Activated T-cell treated with anti-CD3 and anti-CD28 coated beads, Interleukin-2, amount 50 U/mL, for 24 hours (primary cell): ENCODE results near the gene TPH1.

Source experiments
- DNase-seq: peaks from one replicate; pipeline ENCODE4 v3.0.0-alpha.2; 2020
- H3K27ac Mint-ChIP-seq: 2 replicates; pipeline ENCODE4 v1.8.0; 2020; ENCODE audit warnings: mild to moderate bottlenecking, mixed read lengths
- H3K27me3 Mint-ChIP-seq: 2 replicates; pipeline ENCODE4 v1.8.0; 2020; ENCODE audit warnings: mixed read lengths
- H3K36me3 Mint-ChIP-seq: 2 replicates; pipeline ENCODE4 v1.8.0; 2020; ENCODE audit warnings: low read depth, mixed read lengths
- H3K4me1 Mint-ChIP-seq: 2 replicates; pipeline ENCODE4 v1.8.0; 2020; ENCODE audit warnings: low read depth, mixed read lengths
- H3K4me3 Mint-ChIP-seq: 2 replicates; pipeline ENCODE4 v1.8.0; 2020; ENCODE audit warnings: mild to moderate bottlenecking, moderate library complexity, mixed read lengths
- H3K9me3 Mint-ChIP-seq: 2 replicates; pipeline ENCODE4 v1.8.0; 2020; ENCODE audit warnings: mixed read lengths

The TPH1 gene

DNA sequence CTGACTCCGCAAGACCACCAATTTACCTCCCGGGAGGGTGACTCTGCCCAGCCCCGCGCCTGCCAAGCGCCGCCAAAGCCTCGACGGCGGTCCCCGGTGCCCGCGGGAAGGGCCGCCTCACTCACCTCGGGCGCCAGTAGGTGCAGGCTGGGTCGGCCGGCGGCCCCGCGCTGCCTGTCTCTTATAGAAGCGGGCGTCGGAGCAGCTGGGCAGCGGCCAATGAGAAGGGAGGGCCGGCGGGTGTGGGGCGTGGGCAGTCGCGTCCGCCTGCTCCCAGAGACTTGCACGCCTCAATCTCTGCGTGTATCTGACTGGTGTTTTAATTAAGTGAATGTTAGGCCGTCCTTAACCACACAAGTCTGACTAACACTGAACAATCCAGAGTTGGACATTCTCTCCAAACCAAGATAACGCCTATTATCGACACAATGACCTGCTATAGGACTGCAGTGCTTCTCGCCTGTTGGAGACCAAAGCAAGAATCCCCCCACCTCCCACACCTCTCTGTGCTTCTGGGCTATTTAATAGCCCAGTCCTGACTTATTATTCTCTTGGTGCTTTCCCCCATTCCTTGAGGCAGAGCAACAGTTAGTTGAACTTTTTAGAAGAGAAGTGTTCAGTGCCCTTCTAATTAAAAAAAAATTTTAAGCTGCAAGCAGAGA, at the start of gene TPH1:
Gene TPH1 (minus strand): TSS at position 154 of the 662 bp plus-strand sequence. CDS start 5,507 bp downstream, outside the sequence.
- Mint-ChIP-seq H3K36me3 (no peaks in the 10 kb centered on the region), H3K27ac (no peak within 1 kb of the TSS), H3K4me1 (no peaks in the 10 kb centered on the region), H3K4me3 (no peak within 1 kb of the TSS), H3K9me3 (no peaks in the 10 kb centered on the region), H3K27me3 (peaks cover 60% of the 10 kb centered on the region)
- no peak for DNase-seq

DNA sequence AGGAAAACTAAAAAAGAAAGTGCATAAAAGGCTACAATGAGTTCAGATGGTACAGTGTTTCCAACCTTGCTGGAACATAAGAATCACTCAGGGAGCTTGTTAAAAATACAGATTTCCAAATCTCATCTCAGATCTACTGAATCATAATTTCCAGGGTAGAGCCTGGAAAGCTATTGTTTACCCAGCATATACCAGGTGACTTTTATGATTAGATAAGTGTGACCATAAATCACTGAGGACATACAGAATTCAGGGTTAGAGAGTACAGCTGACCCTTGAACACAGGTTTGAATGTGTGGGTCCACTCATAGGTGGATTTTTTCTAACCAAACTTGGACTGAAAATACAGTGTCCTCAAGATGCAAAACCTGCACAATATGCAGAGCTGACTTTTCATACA, 47.9 kb upstream of the TPH1 start:
- H3K9me3 Mint-ChIP-seq = no peaks in the 10 kb centered on the region
- H3K27me3 Mint-ChIP-seq = no peaks in the 10 kb centered on the region
- H3K27ac Mint-ChIP-seq = peak overlapping the region; percentile 13
- no peak overlapping the region for H3K4me3 Mint-ChIP-seq
- H3K36me3 Mint-ChIP-seq = peaks cover 86% of the 10 kb centered on the region
- no peak for DNase-seq
- H3K4me1 Mint-ChIP-seq = peaks cover 21% of the 10 kb centered on the region

DNA sequence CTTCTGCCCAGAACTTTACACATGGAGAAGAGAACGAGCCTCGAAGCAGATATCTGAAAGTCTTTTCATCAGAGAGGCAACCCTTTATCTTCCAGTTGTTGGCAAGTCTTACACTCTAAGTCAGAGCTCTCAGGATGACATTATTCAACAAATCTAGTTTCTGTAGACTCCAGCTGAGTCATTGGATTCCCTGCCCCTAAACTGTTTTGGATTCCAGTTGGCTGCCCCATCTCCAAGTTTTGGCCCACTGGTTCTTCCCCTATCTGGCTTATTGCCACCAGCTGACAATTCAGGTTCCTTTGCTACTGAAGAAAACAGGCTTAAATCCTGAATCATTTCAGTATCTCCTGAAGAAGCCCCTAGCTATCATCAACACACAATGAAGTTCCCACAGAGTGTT, 45.7 kb upstream of the TPH1 start:
- no peak overlapping the region for H3K4me3 Mint-ChIP-seq
- H3K9me3 Mint-ChIP-seq = no peaks in the 10 kb centered on the region
- peaks cover 21% of the 10 kb centered on the region for H3K4me1 Mint-ChIP-seq
- H3K27ac Mint-ChIP-seq = peak overlapping the region; percentile 32
- no peaks in the 10 kb centered on the region for H3K27me3 Mint-ChIP-seq
- DNase-seq = no peak
- H3K36me3 Mint-ChIP-seq = peaks cover 90% of the 10 kb centered on the region

DNA sequence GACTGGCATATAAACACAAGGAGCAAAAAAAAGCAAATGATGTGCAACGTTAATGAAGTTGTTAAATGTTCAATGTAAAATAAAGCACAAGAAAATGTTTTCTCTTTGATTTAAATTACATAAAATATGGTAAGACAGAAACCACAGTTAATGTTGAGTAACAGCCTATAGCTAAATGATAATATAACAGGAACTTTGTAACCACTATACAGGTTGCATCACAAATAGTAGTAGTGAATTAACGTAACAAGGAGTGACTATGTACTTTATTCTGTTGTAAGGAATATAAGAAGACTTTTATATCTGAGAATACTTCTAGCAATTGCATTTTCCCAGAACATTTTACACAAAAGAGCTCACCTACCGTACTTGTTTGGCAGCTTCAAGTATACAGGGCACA, 42.9 kb upstream of the TPH1 start:
- H3K4me1 Mint-ChIP-seq = peaks cover 14% of the 10 kb centered on the region
- no peak overlapping the region for H3K4me3 Mint-ChIP-seq
- H3K36me3 Mint-ChIP-seq = peaks cover 91% of the 10 kb centered on the region
- H3K27ac Mint-ChIP-seq = no peak overlapping the region
- no peaks in the 10 kb centered on the region for H3K27me3 Mint-ChIP-seq
- DNase-seq = no peak
- H3K9me3 Mint-ChIP-seq = no peaks in the 10 kb centered on the region

DNA sequence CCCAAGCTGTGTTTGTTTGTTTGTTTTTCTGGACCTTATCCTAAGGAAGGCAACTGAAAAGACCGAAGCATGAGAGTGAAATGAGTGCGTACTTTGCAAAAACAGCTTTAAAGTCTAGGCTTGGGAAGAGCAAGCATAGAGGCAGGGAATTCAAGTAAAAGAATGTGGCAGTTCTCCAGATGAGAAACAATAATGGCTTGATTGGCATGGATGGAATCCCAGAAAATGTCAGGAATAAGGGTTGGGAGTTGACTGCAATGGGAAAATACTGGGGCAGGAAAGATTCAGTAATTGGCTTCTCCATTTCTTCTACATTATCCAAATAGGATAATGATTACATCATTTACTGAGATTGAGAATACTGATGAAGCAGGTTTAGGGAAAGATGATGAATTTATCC, 42.3 kb upstream of the TPH1 start:
- Mint-ChIP-seq H3K27ac (no peak overlapping the region), H3K36me3 (peaks cover 91% of the 10 kb centered on the region), H3K9me3 (no peaks in the 10 kb centered on the region), H3K4me1 (peaks cover 10% of the 10 kb centered on the region), H3K4me3 (no peak overlapping the region), H3K27me3 (no peaks in the 10 kb centered on the region)
- no peak for DNase-seq

DNA sequence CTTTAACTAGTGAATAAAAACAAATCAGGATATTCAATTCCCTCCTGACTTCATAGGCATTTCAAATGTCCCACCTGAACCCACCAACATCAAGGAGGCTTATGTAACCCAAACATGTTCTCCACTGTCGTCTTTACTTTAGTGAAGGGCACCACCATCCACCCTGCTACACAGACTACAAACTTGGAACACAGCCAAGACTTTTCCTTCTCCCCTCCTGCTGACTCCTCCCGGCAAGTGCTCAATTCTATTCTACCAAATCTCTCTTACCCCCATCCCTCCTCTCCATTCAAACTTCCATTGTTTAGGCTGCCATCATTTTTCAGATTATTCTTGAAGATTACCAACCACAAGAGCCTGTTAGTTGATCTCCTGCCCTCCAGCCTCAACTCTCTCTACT, 35.5 kb upstream of the TPH1 start:
- DNase-seq = no peak
- no peaks in the 10 kb centered on the region for H3K9me3 Mint-ChIP-seq
- peak overlapping the region; percentile 29 for H3K27ac Mint-ChIP-seq
- H3K4me1 Mint-ChIP-seq = peaks cover 4% of the 10 kb centered on the region
- peaks cover 77% of the 10 kb centered on the region for H3K36me3 Mint-ChIP-seq
- no peak overlapping the region for H3K4me3 Mint-ChIP-seq
- no peaks in the 10 kb centered on the region for H3K27me3 Mint-ChIP-seq

DNA sequence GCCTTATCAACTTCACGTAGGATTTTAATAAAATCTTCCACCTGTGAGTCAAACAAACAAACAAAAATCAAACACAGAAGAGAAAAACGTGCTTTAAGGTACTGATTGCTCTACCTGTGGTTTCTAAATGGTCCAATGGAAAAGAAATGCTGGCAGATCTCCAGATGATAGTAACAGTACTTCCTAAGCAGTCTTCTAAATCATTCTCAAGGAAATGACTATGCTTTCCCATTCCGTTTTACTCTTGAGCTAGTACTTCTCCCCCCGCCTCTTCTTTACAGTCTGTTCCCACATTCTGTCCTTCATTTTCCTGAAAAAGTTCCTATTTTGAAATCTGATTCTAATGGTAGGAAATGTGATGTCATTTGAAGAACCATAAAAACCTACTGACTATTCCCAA, 34.4 kb upstream of the TPH1 start:
- H3K4me1 Mint-ChIP-seq = peaks cover 4% of the 10 kb centered on the region
- H3K36me3 Mint-ChIP-seq = peaks cover 72% of the 10 kb centered on the region
- DNase-seq = no peak

DNA sequence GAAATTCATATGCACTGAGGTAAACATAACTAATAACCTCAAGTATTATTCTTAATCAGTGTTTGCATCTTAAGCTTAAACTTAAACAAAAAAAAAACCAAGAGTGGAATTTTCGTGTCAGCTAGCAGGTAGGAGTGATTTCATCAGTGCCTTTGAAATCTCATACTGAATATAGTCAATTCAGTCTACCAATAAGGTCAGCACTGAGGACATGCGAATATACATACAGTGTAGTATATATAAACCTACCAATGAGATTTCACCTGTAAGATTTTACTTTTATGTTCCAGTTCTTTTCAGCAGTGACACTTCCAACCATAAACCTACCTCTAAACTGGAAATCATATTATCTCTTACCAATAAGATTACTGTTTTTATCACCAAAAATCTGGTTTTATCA, 32.8 kb upstream of the TPH1 start:
- Mint-ChIP-seq H3K4me1 (peaks cover 4% of the 10 kb centered on the region), H3K27ac (no peak overlapping the region), H3K4me3 (no peak overlapping the region), H3K36me3 (peaks cover 72% of the 10 kb centered on the region), H3K27me3 (no peaks in the 10 kb centered on the region), H3K9me3 (no peaks in the 10 kb centered on the region)
- no peak for DNase-seq

More for the DNA sequence above, 34.4 kb upstream of the TPH1 start:
- Mint-ChIP-seq H3K4me3 (no peak overlapping the region), H3K27ac (no peak overlapping the region), H3K27me3 (no peaks in the 10 kb centered on the region), H3K9me3 (no peaks in the 10 kb centered on the region)

DNA sequence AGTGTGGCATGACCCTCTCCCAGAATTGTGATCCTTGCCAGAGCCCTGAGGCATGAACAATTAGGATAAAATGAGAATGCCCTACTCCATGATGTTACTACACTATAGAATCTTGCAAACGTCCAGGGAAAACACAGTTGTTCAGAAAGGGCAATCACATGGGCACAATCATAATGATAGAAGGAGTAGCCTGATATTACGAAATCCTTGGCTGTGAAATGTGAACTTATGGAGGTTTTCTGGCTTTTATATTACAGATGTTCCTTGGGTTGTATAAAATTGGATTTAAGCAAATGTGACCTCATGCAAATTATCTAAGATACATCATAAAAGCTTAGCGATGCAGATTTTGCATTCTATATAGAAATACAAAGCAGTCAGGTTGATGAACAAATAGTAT, 29.4 kb upstream of the TPH1 start:
- Mint-ChIP-seq H3K27me3 (no peaks in the 10 kb centered on the region), H3K4me3 (no peak overlapping the region), H3K4me1 (peaks cover 4% of the 10 kb centered on the region), H3K27ac (no peak overlapping the region), H3K36me3 (peaks cover 49% of the 10 kb centered on the region), H3K9me3 (no peaks in the 10 kb centered on the region)
- no peak for DNase-seq

DNA sequence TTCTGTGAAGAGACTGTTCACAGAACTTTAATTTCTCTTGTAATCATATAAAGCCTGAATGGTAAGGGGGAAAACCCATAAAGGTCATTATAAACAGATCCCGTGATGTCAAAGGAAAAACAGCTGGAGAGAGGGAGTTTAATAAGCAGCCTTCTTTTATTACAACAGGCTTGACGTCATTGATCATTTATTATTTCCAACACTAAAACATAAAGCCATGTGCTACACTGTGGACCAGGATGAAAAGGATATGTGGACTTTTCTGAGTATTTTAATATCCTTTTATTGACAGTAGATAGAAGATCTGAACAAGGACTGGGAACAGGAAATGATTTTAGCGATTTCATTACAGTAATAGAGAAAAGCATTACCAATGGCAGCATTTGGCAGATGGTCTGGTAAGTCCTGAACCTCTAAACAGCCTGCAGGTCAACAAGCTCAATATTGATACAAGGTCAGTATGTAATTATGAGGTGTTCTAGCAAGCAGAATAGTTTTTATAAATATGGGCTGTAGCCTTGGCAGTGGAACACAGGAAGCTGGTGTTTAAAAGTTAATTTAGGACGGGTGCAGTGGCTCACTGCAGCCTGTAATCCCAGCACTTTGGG, 25.1 kb upstream of the TPH1 start:
- no peaks in the 10 kb centered on the region for H3K9me3 Mint-ChIP-seq
- no peaks in the 10 kb centered on the region for H3K4me1 Mint-ChIP-seq
- H3K27me3 Mint-ChIP-seq = no peaks in the 10 kb centered on the region
- no peak for DNase-seq
- H3K36me3 Mint-ChIP-seq = peaks cover 43% of the 10 kb centered on the region
- H3K27ac Mint-ChIP-seq = no peak overlapping the region
- H3K4me3 Mint-ChIP-seq = no peak overlapping the region

DNA sequence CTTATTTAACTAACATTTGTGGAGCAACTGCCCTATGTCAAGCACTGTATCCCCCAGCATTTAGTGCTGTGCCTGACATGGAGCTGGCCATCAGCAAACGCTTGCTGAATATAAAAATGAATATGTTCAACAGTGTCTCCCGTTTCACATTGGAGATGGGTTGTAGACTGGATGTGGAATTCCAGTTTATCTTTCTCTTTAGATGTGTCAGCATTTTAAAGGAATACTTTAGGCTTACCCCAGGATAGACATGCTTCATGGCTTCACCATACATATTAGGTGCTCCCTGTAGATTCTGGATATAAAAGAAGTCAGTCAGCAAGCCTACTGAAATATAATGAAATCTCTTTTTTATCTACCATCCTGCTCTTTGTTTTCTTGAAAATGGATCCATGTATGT, 21.3 kb upstream of the TPH1 start:
- Mint-ChIP-seq H3K4me1 (no peaks in the 10 kb centered on the region), H3K4me3 (no peak overlapping the region), H3K36me3 (peaks cover 32% of the 10 kb centered on the region), H3K27me3 (no peaks in the 10 kb centered on the region), H3K9me3 (no peaks in the 10 kb centered on the region), H3K27ac (no peak overlapping the region)
- DNase-seq = no peak

DNA sequence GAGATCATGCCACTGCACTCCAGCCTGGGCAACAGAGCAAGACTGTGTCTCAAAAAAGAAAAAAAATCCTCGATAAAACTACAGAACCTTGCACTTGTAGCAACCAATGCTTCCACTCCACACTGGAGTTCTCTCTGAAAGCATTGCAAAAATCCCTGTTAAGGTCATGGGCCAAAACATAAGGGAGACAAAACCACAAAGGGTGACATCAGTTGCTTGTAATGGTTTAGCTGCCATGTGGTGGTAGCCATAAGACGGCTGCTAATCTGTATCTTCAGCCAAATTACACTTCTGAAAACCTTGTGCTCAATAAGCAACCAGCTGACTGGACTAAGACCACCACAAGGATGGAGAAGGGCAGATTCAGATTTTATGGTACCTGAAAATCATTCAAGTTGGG, 20.6 kb upstream of the TPH1 start:
- H3K27ac Mint-ChIP-seq = no peak overlapping the region
- H3K4me3 Mint-ChIP-seq = no peak overlapping the region

DNA sequence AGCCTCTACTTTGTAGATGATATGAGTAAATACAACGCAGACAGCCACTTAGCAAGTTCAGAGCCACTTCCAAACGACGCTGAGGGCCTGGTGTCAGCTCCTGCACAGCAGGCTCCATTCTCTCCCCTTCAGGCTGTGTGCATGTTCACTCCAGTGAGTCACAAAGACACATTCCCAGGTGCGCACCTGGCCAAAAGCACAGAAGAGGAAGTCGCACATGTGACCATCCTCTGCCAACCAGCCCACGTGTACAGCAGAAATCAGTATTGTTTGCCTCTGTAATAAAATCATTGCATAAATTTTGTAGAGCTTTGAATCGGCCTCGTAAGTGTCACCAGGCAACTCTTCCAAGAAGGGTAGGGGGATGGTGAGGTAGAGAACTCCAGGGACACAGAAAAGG, 19.5 kb upstream of the TPH1 start:
- no peak overlapping the region for H3K27ac Mint-ChIP-seq
- H3K36me3 Mint-ChIP-seq = peaks cover 29% of the 10 kb centered on the region
- H3K27me3 Mint-ChIP-seq = no peaks in the 10 kb centered on the region
- no peak overlapping the region for H3K4me3 Mint-ChIP-seq
- no peaks in the 10 kb centered on the region for H3K9me3 Mint-ChIP-seq
- no peaks in the 10 kb centered on the region for H3K4me1 Mint-ChIP-seq
- DNase-seq = no peak

More for the DNA sequence above, 20.6 kb upstream of the TPH1 start:
- no peaks in the 10 kb centered on the region for H3K27me3 Mint-ChIP-seq
- no peaks in the 10 kb centered on the region for H3K9me3 Mint-ChIP-seq
- no peak for DNase-seq
- peaks cover 29% of the 10 kb centered on the region for H3K36me3 Mint-ChIP-seq
- H3K4me1 Mint-ChIP-seq = no peaks in the 10 kb centered on the region

DNA sequence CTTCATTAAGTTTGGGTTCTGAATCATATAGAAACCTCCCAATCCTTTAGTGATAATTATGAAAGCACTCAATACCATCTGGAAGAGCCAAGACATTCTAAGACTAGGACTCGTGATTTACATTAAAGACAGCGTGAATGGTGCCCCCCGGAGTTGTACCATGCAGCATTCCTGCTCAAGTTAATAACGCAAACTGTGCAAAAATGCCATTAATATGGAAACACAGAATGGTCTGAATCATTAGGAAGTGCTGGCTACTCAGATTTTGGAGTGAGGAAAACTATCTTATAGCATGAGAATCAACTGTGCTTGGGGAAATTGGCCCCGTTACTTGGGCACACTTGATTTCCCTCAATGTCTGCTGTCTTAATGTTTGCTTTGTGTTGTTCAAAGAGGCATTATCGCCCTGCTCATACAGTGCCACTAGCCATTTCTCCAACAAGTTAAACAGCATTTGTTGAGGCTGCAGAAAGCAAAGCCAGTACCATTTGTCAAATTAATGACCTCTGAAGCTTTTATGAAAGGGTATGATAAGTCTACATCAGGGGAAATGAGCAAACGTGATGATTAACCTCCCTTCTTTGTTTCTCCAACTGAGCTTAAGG, 18.5 kb upstream of the TPH1 start:
- no peak for DNase-seq
- Mint-ChIP-seq H3K9me3 (no peaks in the 10 kb centered on the region), H3K4me3 (no peak overlapping the region), H3K27ac (no peak overlapping the region), H3K36me3 (peaks cover 26% of the 10 kb centered on the region), H3K4me1 (no peaks in the 10 kb centered on the region), H3K27me3 (no peaks in the 10 kb centered on the region)

DNA sequence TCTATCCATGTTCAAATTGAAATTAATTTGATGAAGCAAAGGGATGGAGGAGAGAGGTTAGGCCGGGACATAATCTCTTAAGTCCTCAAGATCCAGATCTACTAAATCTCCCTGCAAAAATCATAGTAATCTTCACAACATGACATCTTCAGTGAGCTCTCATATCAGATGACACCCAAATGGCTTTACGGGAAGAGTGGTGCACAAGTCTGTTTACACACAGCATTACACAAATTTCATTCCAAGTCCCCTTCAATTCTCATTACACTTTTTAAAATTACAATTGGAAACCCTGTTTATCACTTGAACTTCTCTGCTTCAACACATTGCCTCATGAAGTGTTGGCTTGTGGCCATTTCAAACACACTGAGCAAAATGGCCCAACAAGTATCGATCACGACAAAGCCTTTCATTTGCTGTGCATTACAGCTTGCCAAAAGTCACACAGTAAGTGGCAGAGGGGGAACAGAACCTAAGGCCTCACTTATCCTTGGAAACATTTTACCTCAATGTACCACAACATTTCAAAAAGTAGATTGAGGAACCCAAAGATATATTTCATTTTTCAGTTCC, 17.9 kb upstream of the TPH1 start:
- H3K4me3 Mint-ChIP-seq = no peak overlapping the region

More for the DNA sequence above, 17.9 kb upstream of the TPH1 start:
- DNase-seq = no peak
- Mint-ChIP-seq H3K27ac (no peak overlapping the region), H3K36me3 (peaks cover 21% of the 10 kb centered on the region), H3K4me1 (no peaks in the 10 kb centered on the region), H3K9me3 (no peaks in the 10 kb centered on the region), H3K27me3 (no peaks in the 10 kb centered on the region)
